GM23338 (cell line): ENCODE results near the gene CLIP2. TPM values are rescaled to one million over a fixed set of nuclear protein-coding genes. Genes with fewer than 3 reads are reported as not detected.
A peak's percentile ranks its signal among the peaks of the same experiment; 100 is the strongest.

Experiments
- ATAC-seq: fragments of 200-7000 bp; cut with Tn5 transposase; 3 replicates; pipeline ENCODE4 v1.9.1; 2020
- DNase-seq: peaks from one replicate; pipeline ENCODE4 v3.0.0-alpha.2; 2015; ENCODE audit warnings: low spot score
- H2AFZ ChIP-seq: fragments of 200-600 bp; sonication (generic); 2 replicates; pipeline ENCODE4 v1.8.0; 2016; ENCODE audit warnings: antibody characterized with exemption, mild to moderate bottlenecking, moderate library complexity
- H3F3A ChIP-seq: fragments of 200-600 bp; sonication (generic); replicated peaks from 2 replicates; pipeline ENCODE4 v1.8.0; 2017; ENCODE audit warnings: antibody characterized with exemption, mixed run types, low read depth
- H3K27ac ChIP-seq: fragments of 200-600 bp; sonication (generic); 2 replicates; pipeline ENCODE4 v1.6.1; 2016; ENCODE audit warnings: low read depth
- H3K27me3 ChIP-seq: fragments of 200-600 bp; sonication (generic); 2 replicates; pipeline ENCODE4 v1.8.0; 2016; ENCODE audit warnings: mild to moderate bottlenecking, mixed run types, moderate library complexity; ENCODE audit not compliant: insufficient read depth
- H3K36me3 ChIP-seq: fragments of 200-600 bp; sonication (generic); 2 replicates; pipeline ENCODE4 v1.8.0; 2016; ENCODE audit warnings: mild to moderate bottlenecking; ENCODE audit not compliant: insufficient read depth
- H3K4me1 ChIP-seq: fragments of 200-600 bp; sonication (generic); 2 replicates; pipeline ENCODE4 v1.8.0; 2016; ENCODE audit warnings: mild to moderate bottlenecking, moderate library complexity; ENCODE audit not compliant: insufficient read depth
- H3K4me2 ChIP-seq: fragments of 200-600 bp; sonication (generic); 2 replicates; pipeline ENCODE4 v1.7.1; 2017; ENCODE audit warnings: mixed run types
- H3K4me3 ChIP-seq: fragments of 200-600 bp; sonication (generic); 2 replicates; pipeline ENCODE4 v1.6.1; 2016; ENCODE audit warnings: mixed run types
- H3K79me2 ChIP-seq: fragments of 200-600 bp; sonication (generic); replicated peaks from 2 replicates; pipeline ENCODE4 v1.8.0; 2017; ENCODE audit warnings: mild to moderate bottlenecking; ENCODE audit not compliant: insufficient read depth
- H3K9me2 ChIP-seq: fragments of 200-600 bp; sonication (generic); 2 replicates; pipeline ENCODE4 v1.8.0; 2017; ENCODE audit not compliant: insufficient read depth
- H4K20me1 ChIP-seq: fragments of 200-600 bp; sonication (generic); replicated peaks from 2 replicates; pipeline ENCODE4 v1.8.0; 2017; ENCODE audit warnings: mild to moderate bottlenecking; ENCODE audit not compliant: insufficient read depth
- H3K27ac Mint-ChIP-seq: 2 replicates; pipeline ENCODE4 v1.8.0; 2020; ENCODE audit warnings: inconsistent platforms, mild to moderate bottlenecking, moderate library complexity, mixed read lengths
- H3K27me3 Mint-ChIP-seq: 3 replicates; pipeline ENCODE4 v1.8.0; 2022; ENCODE audit warnings: low read depth, mild to moderate bottlenecking, moderate library complexity, mixed read lengths, inconsistent platforms; ENCODE audit not compliant: insufficient read depth, poor library complexity
- H3K36me3 Mint-ChIP-seq: 3 replicates; pipeline ENCODE4 v1.8.0; 2021; ENCODE audit warnings: low read depth, mild to moderate bottlenecking, inconsistent platforms, moderate library complexity, mixed read lengths
- H3K4me1 Mint-ChIP-seq: 3 replicates; pipeline ENCODE4 v1.8.0; 2020; ENCODE audit warnings: mild to moderate bottlenecking, inconsistent platforms, mixed read lengths
- H3K4me3 Mint-ChIP-seq: 3 replicates; pipeline ENCODE4 v1.8.0; 2021; ENCODE audit warnings: moderate library complexity, mild to moderate bottlenecking, inconsistent platforms, mixed read lengths
- H3K9me3 Mint-ChIP-seq: 3 replicates; pipeline ENCODE4 v1.8.0; 2020; ENCODE audit warnings: moderate library complexity, mild to moderate bottlenecking, inconsistent platforms, mixed read lengths
- CREB1 ChIP-seq: fragments of 250-450 bp; sonication (Bioruptor Pico); IDR thresholded peaks from 2 replicates; pipeline ENCODE4 v1.5.0; 2020; ENCODE audit warnings: low read depth, mild to moderate bottlenecking, moderate library complexity
- ETS1 ChIP-seq: IDR thresholded peaks from 2 replicates; pipeline ENCODE4 v1.6.1; 2016; ENCODE audit warnings: antibody characterized with exemption
- EZH2 ChIP-seq: fragments of 200-600 bp; sonication (generic); IDR thresholded peaks from one replicate; pipeline ENCODE4 v1.8.0; 2017; ENCODE audit warnings: antibody characterized with exemption, mild to moderate bottlenecking, low read depth; ENCODE audit not compliant: unreplicated experiment
- EZH2phosphoT487 ChIP-seq: fragments of 200-600 bp; sonication (generic); IDR thresholded peaks from one replicate; pipeline ENCODE4 v1.8.1; 2018; ENCODE audit warnings: antibody characterized with exemption; ENCODE audit not compliant: unreplicated experiment
- JUNB ChIP-seq: IDR thresholded peaks from one replicate; pipeline ENCODE4 v1.6.1; 2016; ENCODE audit warnings: antibody characterized with exemption; ENCODE audit not compliant: unreplicated experiment
- NANOG ChIP-seq: IDR thresholded peaks from 2 replicates; pipeline ENCODE4 v1.6.1; 2016; ENCODE audit warnings: antibody characterized with exemption, borderline replicate concordance
- POLR2AphosphoS5 ChIP-seq: IDR thresholded peaks from 2 replicates; pipeline ENCODE4 v1.6.1; 2016; ENCODE audit warnings: antibody characterized with exemption, low read depth
- ZNF114 ChIP-seq: fragments of 250-450 bp; sonication (Bioruptor Pico); IDR thresholded peaks from 2 replicates; pipeline ENCODE4 v1.5.0; 2020; ENCODE audit warnings: mild to moderate bottlenecking, moderate library complexity
- ZNF331 ChIP-seq: fragments of 250-450 bp; sonication (Bioruptor Pico); IDR thresholded peaks from 2 replicates; pipeline ENCODE4 v1.5.0; 2020; ENCODE audit warnings: low read depth, mild to moderate bottlenecking, moderate library complexity
- ZNF462 ChIP-seq: fragments of 250-450 bp; sonication (Bioruptor Pico); IDR thresholded peaks from 2 replicates; pipeline ENCODE4 v1.5.0; 2020; ENCODE audit warnings: mild to moderate bottlenecking, moderate library complexity
- long read RNA-seq: library from polyadenylated mRNA; unstranded; transcript quantifications from one replicate; pipeline ENCODE4 v2.0.0, GENCODE V29; 2020; ENCODE audit not compliant: unreplicated experiment
- polyA plus RNA-seq: library from polyadenylated mRNA; unstranded; fragments of >200 nt; fragmentation: Nextera tagmentation; extraction: Ambion mirVana; gene quantifications from 2 replicates; pipeline ENCODE4 v1.2.1, GENCODE V29; 2016
- total RNA-seq: library from RNA; depleted of rRNA; stranded (reverse); fragments of >200 nt; shearing (Covaris generic); gene quantifications from 2 replicates; pipeline ENCODE4 v1.2.3, GENCODE V29; 2014; rRNA removed

CLIP2 gene
- total RNA-seq (45.2 and 51.9 TPM in 2 replicates), polyA plus RNA-seq (7.2 and 8.1 TPM in 2 replicates)
- long read RNA-seq, partial matches to known transcripts, result 0 of 3 reads
- long read RNA-seq, other reads (novel, unspliced or antisense), result 3 of 3 reads

GRCh38 chr7:74289018-74289658, at the start of gene CLIP2:
Gene CLIP2, plus strand, starts transcription at chr7:74289407. Its CDS starts 28,140 bp downstream, at chr7:74317547.
- H3K27me3 ChIP-seq, result no peaks in the 10 kb centered on the region

GRCh38 chr7:74240482-74240881, 48.7 kb upstream of the CLIP2 start:
- Histone ChIP-seq H3K4me3 (no peak overlapping the region), H4K20me1 (no peaks in the 10 kb centered on the region; the same call in 1 of the 2 replicates), H3K4me1 (no peaks in the 10 kb centered on the region), H2AFZ (no peak overlapping the region), H3K79me2 (no peaks in the 10 kb centered on the region), H3F3A (0 out of 2 replicates have a peak, but pooled peaks cover 11% of the 10 kb centered on the region), H3K36me3 (peaks cover 61% of the 10 kb centered on the region), H3K9me2 (no peaks in the 10 kb centered on the region), H3K4me2 (no peak overlapping the region), H3K27ac (no peak overlapping the region), H3K27me3 (no peaks in the 10 kb centered on the region)
- DNase-seq (no peak), ATAC-seq (no peak)
- Mint-ChIP-seq H3K9me3 (no peaks in the 10 kb centered on the region), H3K27me3 (peaks cover 3% of the 10 kb centered on the region), H3K4me1 (no peaks in the 10 kb centered on the region), H3K27ac (no peak overlapping the region), H3K36me3 (peaks cover 84% of the 10 kb centered on the region), H3K4me3 (no peak overlapping the region)
- TF ChIP-seq ETS1, result no peak
- TF ChIP-seq ZNF462, result no peak
- no peak for TF ChIP-seq POLR2AphosphoS5
- TF ChIP-seq JUNB, result no peak
- no peak for TF ChIP-seq ZNF331 (CRISPR knock-in tag)
- TF ChIP-seq CREB1, result no peak
- no peak for TF ChIP-seq ZNF114 (CRISPR knock-in tag)
- TF ChIP-seq EZH2, result no peak
- TF ChIP-seq EZH2phosphoT487, result no peak
- no peak for TF ChIP-seq NANOG

More at GRCh38 chr7:74289018-74289658, at the start of gene CLIP2:
- peaks cover 29% of the 10 kb centered on the region for H4K20me1 ChIP-seq
- peak within 1 kb of the TSS; percentile 96 for H3K4me2 ChIP-seq
- H3K27ac ChIP-seq, result no peak within 1 kb of the TSS
- Mint-ChIP-seq H3K4me1 (peaks cover 44% of the 10 kb centered on the region), H3K4me3 (peak within 1 kb of the TSS; percentile 81), H3K27me3 (peaks cover 18% of the 10 kb centered on the region), H3K9me3 (no peaks in the 10 kb centered on the region), H3K36me3 (no peaks in the 10 kb centered on the region; the same call in 2 of the 3 replicates), H3K27ac (peak within 1 kb of the TSS; percentile 68)
- H3K36me3 ChIP-seq, result no peaks in the 10 kb centered on the region
- peak; percentile 90 for DNase-seq
- peak within 1 kb of the TSS; percentile 89 for H3K4me3 ChIP-seq
- peaks cover 22% of the 10 kb centered on the region for H3F3A ChIP-seq
- H3K9me2 ChIP-seq, result no peaks in the 10 kb centered on the region
- TF ChIP-seq POLR2AphosphoS5, result peak; percentile 64
- no peak for TF ChIP-seq ZNF114 (CRISPR knock-in tag)
- peak; percentile 64 for ATAC-seq
- peak within 1 kb of the TSS; percentile 97 for H2AFZ ChIP-seq
- peaks cover 43% of the 10 kb centered on the region for H3K4me1 ChIP-seq
- H3K79me2 ChIP-seq, result peaks cover 43% of the 10 kb centered on the region
